HG02938 (cell line): ENCODE data around the gene ITGAE.
"Not testable (repeated sequence)": the region's sequence is repeated elsewhere in the genome, so short reads cannot be mapped to it uniquely, and the experiment has no call there.

Source experiments
- ATAC-seq: cut with Tn5 transposase; IDR thresholded peaks from one replicate; pipeline ENCODE4 v1.9.1; 2021; ENCODE audit warnings: mild to moderate bottlenecking, moderate library complexity; ENCODE audit not compliant: unreplicated experiment

ITGAE gene

GRCh38 chr17:3735515-3735914 is 65.5 kb downstream of the ITGAE start:
- ATAC-seq = no peak

- ATAC-seq = not testable (repeated sequence)
These were observed 66.1 kb downstream of the ITGAE start for GRCh38 chr17:3734911-3735276.

GRCh38 chr17:3732210-3732621 is 68.8 kb downstream of the ITGAE start:
- no peak for ATAC-seq

GRCh38 chr17:3730881-3731429 is 70.0 kb downstream of the ITGAE start:
- no peak for ATAC-seq

- ATAC-seq = no peak
These were observed 71.1 kb downstream of the ITGAE start for GRCh38 chr17:3729881-3730280.

- ATAC-seq = not testable (repeated sequence)
These were observed 72.9 kb downstream of the ITGAE start for GRCh38 chr17:3728099-3728498.

GRCh38 chr17:3727041-3727440 is 73.9 kb downstream of the ITGAE start:
- no peak for ATAC-seq

GRCh38 chr17:3724378-3725077 is 76.5 kb downstream of the ITGAE start:
- ATAC-seq = no peak

- peak; percentile 84 for ATAC-seq
These were observed 77.2 kb downstream of the ITGAE start, which contains the start of gene HASPIN for GRCh38 chr17:3723556-3724377. TSS of gene HASPIN (plus strand) at chr17:3723903. CDS start at chr17:3723936, 33 bp downstream.

GRCh38 chr17:3723188-3723555 is 77.8 kb downstream of the ITGAE start:
- ATAC-seq = no peak

GRCh38 chr17:3722716-3723115 is 78.3 kb downstream of the ITGAE start:
- no peak for ATAC-seq

- no peak for ATAC-seq
These were observed 81.7 kb downstream of the ITGAE start for GRCh38 chr17:3719265-3719664.

GRCh38 chr17:3718201-3718600 is 82.8 kb downstream of the ITGAE start:
- no peak for ATAC-seq

GRCh38 chr17:3715296-3715695 is 85.7 kb downstream of the ITGAE start:
- no peak for ATAC-seq

- ATAC-seq = no peak
These were observed 88.1 kb downstream of the ITGAE start for GRCh38 chr17:3712811-3713463.

- peak; percentile 95 for ATAC-seq
These were observed 90.0 kb downstream of the ITGAE start for GRCh38 chr17:3710951-3711383.

GRCh38 chr17:3708366-3708765 is 92.6 kb downstream of the ITGAE start:
- no peak for ATAC-seq

GRCh38 chr17:3705718-3705984 is 95.3 kb downstream of the ITGAE start:
- not testable (repeated sequence) for ATAC-seq

GRCh38 chr17:3704931-3705717 is 95.9 kb downstream of the ITGAE start:
- no peak for ATAC-seq

GRCh38 chr17:3702041-3702539 is 98.9 kb downstream of the ITGAE start:
- ATAC-seq = not testable (repeated sequence)

GRCh38 chr17:3699951-3700350 is 101.0 kb downstream of the ITGAE start:
- no peak for ATAC-seq
